ENCODE measurements around the gene SLC25A30.

Gene SLC25A30

DNA sequence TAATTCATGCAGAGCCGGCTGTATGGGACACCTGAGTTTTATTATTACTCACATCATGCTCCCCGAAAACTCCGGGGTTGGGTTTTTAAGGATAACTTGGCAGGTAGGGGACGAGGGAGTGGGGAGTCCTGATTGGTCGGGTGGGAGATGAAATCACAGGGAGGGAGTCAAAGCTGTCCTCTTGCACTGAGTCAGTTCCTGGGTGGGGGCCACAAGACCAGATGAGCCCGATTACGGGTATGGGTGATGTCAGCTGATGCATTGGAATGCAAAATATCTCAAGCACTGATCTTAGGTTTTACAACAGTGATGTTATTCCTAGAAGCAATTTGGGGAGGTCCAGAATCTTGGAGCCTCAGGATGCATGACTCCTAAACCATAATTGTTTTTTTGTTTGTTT is 28.0 kb upstream of the SLC25A30 start:
- Histone ChIP-seq H3K4me3 (ENCODE audit: low read depth in 1 of 2, low read length in 2 of 2) (no peak overlapping the region), H3K9me3 (ENCODE audit: insufficient read depth, low read length, severe bottlenecking) (no peaks in the 10 kb centered on the region), H3K4me2 (ENCODE audit: insufficient read depth, low read length) (no peak overlapping the region), H2AFZ (ENCODE audit: low read depth, low read length) (no peak overlapping the region), H3K27ac (ENCODE audit: low read length) (no peak overlapping the region), H4K20me1 (ENCODE audit: insufficient read depth, low read length) (no peaks in the 10 kb centered on the region), H3K79me2 (ENCODE audit: insufficient read depth, low read length) (no peaks in the 10 kb centered on the region), H3K36me3 (ENCODE audit: insufficient read depth, low read length) (no peaks in the 10 kb centered on the region), H3K9ac (ENCODE audit: low read depth, low read length) (no peak overlapping the region), H3K4me1 (ENCODE audit: insufficient read depth, low read length) (0 out of 2 replicates have a peak, but pooled peaks cover 6% of the 10 kb centered on the region), H3K27me3 (ENCODE audit: insufficient read depth, low read length, poor library complexity) (no peaks in the 10 kb centered on the region)
- no peak for ATAC-seq (ENCODE audit: insufficient read depth, low read depth)
- TF ChIP-seq EZH2 (IDR thresholded peaks at IDR 0.05; ENCODE audit: borderline replicate concordance, low read depth, low read length, severe bottlenecking), result no peak
- TF ChIP-seq, protein P1, sequence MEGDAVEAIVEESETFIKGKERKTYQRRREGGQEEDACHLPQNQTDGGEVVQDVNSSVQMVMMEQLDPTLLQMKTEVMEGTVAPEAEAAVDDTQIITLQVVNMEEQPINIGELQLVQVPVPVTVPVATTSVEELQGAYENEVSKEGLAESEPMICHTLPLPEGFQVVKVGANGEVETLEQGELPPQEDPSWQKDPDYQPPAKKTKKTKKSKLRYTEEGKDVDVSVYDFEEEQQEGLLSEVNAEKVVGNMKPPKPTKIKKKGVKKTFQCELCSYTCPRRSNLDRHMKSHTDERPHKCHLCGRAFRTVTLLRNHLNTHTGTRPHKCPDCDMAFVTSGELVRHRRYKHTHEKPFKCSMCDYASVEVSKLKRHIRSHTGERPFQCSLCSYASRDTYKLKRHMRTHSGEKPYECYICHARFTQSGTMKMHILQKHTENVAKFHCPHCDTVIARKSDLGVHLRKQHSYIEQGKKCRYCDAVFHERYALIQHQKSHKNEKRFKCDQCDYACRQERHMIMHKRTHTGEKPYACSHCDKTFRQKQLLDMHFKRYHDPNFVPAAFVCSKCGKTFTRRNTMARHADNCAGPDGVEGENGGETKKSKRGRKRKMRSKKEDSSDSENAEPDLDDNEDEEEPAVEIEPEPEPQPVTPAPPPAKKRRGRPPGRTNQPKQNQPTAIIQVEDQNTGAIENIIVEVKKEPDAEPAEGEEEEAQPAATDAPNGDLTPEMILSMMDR (IDR thresholded peaks at IDR 0.05; ENCODE audit: borderline replicate concordance, extremely low read depth, low read length, poor library complexity, severe bottlenecking), result no peak
- DNase-seq, result no peak

DNA sequence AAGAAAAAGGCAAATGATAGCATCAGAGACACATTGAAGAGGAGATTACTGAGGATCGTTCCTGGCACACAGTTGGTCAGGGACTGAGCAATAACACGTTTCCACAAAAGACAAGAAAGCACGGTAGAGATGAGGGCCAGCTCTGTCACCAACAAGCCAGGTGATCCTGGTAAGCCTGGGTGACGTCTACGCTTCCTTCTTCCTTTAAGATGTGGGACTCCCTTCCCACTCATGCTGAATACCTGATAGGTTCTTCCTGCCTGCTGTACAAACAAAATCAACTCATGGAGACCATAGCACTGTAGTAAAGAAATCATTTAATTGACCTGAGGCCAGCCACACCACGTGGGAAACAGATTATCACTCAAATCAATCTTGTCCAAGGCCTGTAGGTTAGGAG is 26.9 kb upstream of the SLC25A30 start:
- H3K9ac ChIP-seq (ENCODE audit: low read depth, low read length), result no peak overlapping the region

DNA sequence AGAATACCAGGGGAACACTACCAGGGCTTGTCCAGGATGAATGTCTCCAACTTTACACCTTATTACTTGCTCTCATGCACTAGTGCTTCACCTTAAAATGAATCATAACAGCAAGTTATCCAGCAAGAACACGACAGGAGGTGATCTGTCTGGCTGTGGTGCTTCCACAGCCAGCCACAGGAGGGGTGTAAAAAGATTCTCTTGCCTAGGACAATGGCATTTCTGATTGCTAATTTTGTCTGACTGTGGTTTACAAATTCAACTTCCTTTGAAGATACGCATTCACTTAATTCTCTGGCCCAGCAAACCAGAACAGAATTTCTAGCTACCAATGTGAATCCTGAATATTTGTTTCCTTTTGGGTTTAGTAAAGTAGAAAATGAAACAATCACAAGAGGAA is 23.5 kb upstream of the SLC25A30 start:
- H3K4me3 ChIP-seq (ENCODE audit: low read depth in 1 of 2, low read length in 2 of 2), result no peak overlapping the region
- no peaks in the 10 kb centered on the region for H4K20me1 ChIP-seq (ENCODE audit: insufficient read depth, low read length)
- H3K9me3 ChIP-seq (ENCODE audit: insufficient read depth, low read length, severe bottlenecking), result no peaks in the 10 kb centered on the region
- no peak overlapping the region for H2AFZ ChIP-seq (ENCODE audit: low read depth, low read length)
- no peak overlapping the region for H3K9ac ChIP-seq (ENCODE audit: low read depth, low read length)
- no peaks in the 10 kb centered on the region for H3K79me2 ChIP-seq (ENCODE audit: insufficient read depth, low read length)
- 0 out of 2 replicates have a peak, but pooled peaks cover 6% of the 10 kb centered on the region for H3K4me1 ChIP-seq (ENCODE audit: insufficient read depth, low read length)
- H3K4me2 ChIP-seq (ENCODE audit: insufficient read depth, low read length), result no peak overlapping the region
- H3K36me3 ChIP-seq (ENCODE audit: insufficient read depth, low read length), result no peaks in the 10 kb centered on the region
- no peak overlapping the region for H3K27ac ChIP-seq (ENCODE audit: low read length)
- DNase-seq (no peak), ATAC-seq (ENCODE audit: insufficient read depth, low read depth) (peak; percentile 69; the same call in 2 of the 3 replicates)
- H3K27me3 ChIP-seq (ENCODE audit: insufficient read depth, low read length, poor library complexity), result no peaks in the 10 kb centered on the region
- no peak for TF ChIP-seq EZH2 (IDR thresholded peaks at IDR 0.05; ENCODE audit: borderline replicate concordance, low read depth, low read length, severe bottlenecking)
- TF ChIP-seq, protein P1 (IDR thresholded peaks at IDR 0.05; ENCODE audit: borderline replicate concordance, extremely low read depth, low read length, poor library complexity, severe bottlenecking), result peak; percentile 35

More for the DNA sequence above, 26.9 kb upstream of the SLC25A30 start:
- DNase-seq, result no peak
- H3K27ac ChIP-seq (ENCODE audit: low read length), result no peak overlapping the region
- H2AFZ ChIP-seq (ENCODE audit: low read depth, low read length), result no peak overlapping the region
- no peaks in the 10 kb centered on the region for H3K79me2 ChIP-seq (ENCODE audit: insufficient read depth, low read length)
- no peak overlapping the region for H3K4me3 ChIP-seq (ENCODE audit: low read depth in 1 of 2, low read length in 2 of 2)
- no peaks in the 10 kb centered on the region for H3K36me3 ChIP-seq (ENCODE audit: insufficient read depth, low read length)
- no peaks in the 10 kb centered on the region for H3K9me3 ChIP-seq (ENCODE audit: insufficient read depth, low read length, severe bottlenecking)
- ATAC-seq (ENCODE audit: insufficient read depth, low read depth), result no peak
- H4K20me1 ChIP-seq (ENCODE audit: insufficient read depth, low read length), result no peaks in the 10 kb centered on the region
- H3K4me2 ChIP-seq (ENCODE audit: insufficient read depth, low read length), result no peak overlapping the region
- 0 out of 2 replicates have a peak, but pooled peaks cover 6% of the 10 kb centered on the region for H3K4me1 ChIP-seq (ENCODE audit: insufficient read depth, low read length)
- no peaks in the 10 kb centered on the region for H3K27me3 ChIP-seq (ENCODE audit: insufficient read depth, low read length, poor library complexity)
- no peak for TF ChIP-seq EZH2 (IDR thresholded peaks at IDR 0.05; ENCODE audit: borderline replicate concordance, low read depth, low read length, severe bottlenecking)
- TF ChIP-seq, protein P1 (IDR thresholded peaks at IDR 0.05; ENCODE audit: borderline replicate concordance, extremely low read depth, low read length, poor library complexity, severe bottlenecking), result no peak
